ENCODE data around the gene GRIK5. TPM values are rescaled to one million over a fixed set of nuclear protein-coding genes. Genes with fewer than 3 reads are reported as not detected.
A peak's percentile ranks its signal among the peaks of the same experiment; 100 is the strongest.

Gene GRIK5
- total RNA-seq, 1 experiment from 2014 or later: 0.48 TPM

GRCh38 chr19:41995959-41996797, 73.8 kb downstream of the GRIK5 start:
- Mint-ChIP-seq H3K36me3 (ENCODE audit: insufficient read depth, unreplicated experiment) (peaks cover 4% of the 10 kb centered on the region), H3K4me3 (ENCODE audit: unreplicated experiment) (no peak overlapping the region), H3K27ac (ENCODE audit: unreplicated experiment) (no peak overlapping the region), H3K4me1 (ENCODE audit: low read depth, unreplicated experiment) (peaks cover 5% of the 10 kb centered on the region), H3K9me3 (ENCODE audit: unreplicated experiment) (no peaks in the 10 kb centered on the region), H3K27me3 (ENCODE audit: insufficient read depth, unreplicated experiment) (peaks cover 54% of the 10 kb centered on the region)
- peak in 1 of 2 experiments; percentile 23 for DNase-seq
- H3K4me1 ChIP-seq: peaks cover 6% of the 10 kb centered on the region
- no peaks in the 10 kb centered on the region for H3K9me3 ChIP-seq
- no peaks in the 10 kb centered on the region for H3K36me3 ChIP-seq (ENCODE audit: control insufficient read depth, insufficient read depth, low read length)
- POLR2A ChIA-PET: interaction anchor here (0.6 kb wide), 1 partner anchor 22 kb away, joined by 3 read pairs; no protein-coding TSS in a partner anchor
- CTCF ChIA-PET: interaction anchor here (1.0 kb wide), 1 partner anchor 39 kb away, joined by 3 read pairs; no protein-coding TSS in a partner anchor
- no peak overlapping the region for H3K4me3 ChIP-seq (ENCODE audit: low read depth, low read length)
- intact Hi-C loops (cut with micrococcal nuclease; ENCODE audit: unreplicated experiment): no loop called here
- no peak for TF ChIP-seq CTCF (IDR thresholded peaks at IDR 0.05; ENCODE audit: insufficient read depth in 1 of 2, low read depth in 1 of 2, low read length in 1 of 2, severe bottlenecking in 1 of 2, unreplicated experiment in 1 of 2)
- BruUV-seq (replicated peaks): no TSS peak
- peaks cover 6% of the 10 kb centered on the region for H3K27me3 ChIP-seq (replicated peaks; ENCODE audit: control insufficient read depth, insufficient read depth, low read length)

- no peak for DNase-seq
- Mint-ChIP-seq H3K9me3 (ENCODE audit: unreplicated experiment) (no peaks in the 10 kb centered on the region), H3K27me3 (ENCODE audit: insufficient read depth, unreplicated experiment) (peaks cover 48% of the 10 kb centered on the region), H3K27ac (ENCODE audit: unreplicated experiment) (no peak overlapping the region), H3K36me3 (ENCODE audit: insufficient read depth, unreplicated experiment) (peaks cover 4% of the 10 kb centered on the region), H3K4me1 (ENCODE audit: low read depth, unreplicated experiment) (peaks cover 5% of the 10 kb centered on the region), H3K4me3 (ENCODE audit: unreplicated experiment) (peak overlapping the region; percentile 3)
- no peak overlapping the region for H3K4me3 ChIP-seq (ENCODE audit: low read depth, low read length)
- no peaks in the 10 kb centered on the region for H3K36me3 ChIP-seq (ENCODE audit: control insufficient read depth, insufficient read depth, low read length)
- H3K27me3 ChIP-seq (replicated peaks; ENCODE audit: control insufficient read depth, insufficient read depth, low read length): peaks cover 6% of the 10 kb centered on the region
- CTCF ChIA-PET: no interaction called here
- POLR2A ChIA-PET: interaction anchor here (0.6 kb wide), 1 partner anchor 21 kb away, joined by 3 read pairs; no protein-coding TSS in a partner anchor
- H3K9me3 ChIP-seq: no peaks in the 10 kb centered on the region
- no peak for TF ChIP-seq CTCF (IDR thresholded peaks at IDR 0.05; ENCODE audit: insufficient read depth in 1 of 2, low read depth in 1 of 2, low read length in 1 of 2, severe bottlenecking in 1 of 2, unreplicated experiment in 1 of 2)
- no TSS peak for BruUV-seq (replicated peaks)
- peaks cover 6% of the 10 kb centered on the region for H3K4me1 ChIP-seq
- intact Hi-C loops (cut with micrococcal nuclease; ENCODE audit: unreplicated experiment): no loop called here
These were observed 74.7 kb downstream of the GRIK5 start for GRCh38 chr19:41994994-41995958.

GRCh38 chr19:41994521-41994971, 75.5 kb downstream of the GRIK5 start:
- intact Hi-C loops (cut with micrococcal nuclease; ENCODE audit: unreplicated experiment): no loop called here
- Histone ChIP-seq H3K27me3 (replicated peaks; ENCODE audit: control insufficient read depth, insufficient read depth, low read length) (peaks cover 6% of the 10 kb centered on the region), H3K9me3 (no peaks in the 10 kb centered on the region), H3K4me1 (peaks cover 6% of the 10 kb centered on the region), H3K4me3 (ENCODE audit: low read depth, low read length) (peak overlapping the region; percentile 42), H3K36me3 (ENCODE audit: control insufficient read depth, insufficient read depth, low read length) (no peaks in the 10 kb centered on the region)
- Mint-ChIP-seq H3K36me3 (ENCODE audit: insufficient read depth, unreplicated experiment) (peaks cover 4% of the 10 kb centered on the region), H3K27me3 (ENCODE audit: insufficient read depth, unreplicated experiment) (peaks cover 40% of the 10 kb centered on the region), H3K4me1 (ENCODE audit: low read depth, unreplicated experiment) (peaks cover 5% of the 10 kb centered on the region), H3K9me3 (ENCODE audit: unreplicated experiment) (no peaks in the 10 kb centered on the region), H3K27ac (ENCODE audit: unreplicated experiment) (no peak overlapping the region), H3K4me3 (ENCODE audit: unreplicated experiment) (peak overlapping the region; percentile 3)
- BruUV-seq (replicated peaks): no TSS peak
- DNase-seq: no peak
- no peak for TF ChIP-seq CTCF (IDR thresholded peaks at IDR 0.05; ENCODE audit: insufficient read depth in 1 of 2, low read depth in 1 of 2, low read length in 1 of 2, severe bottlenecking in 1 of 2, unreplicated experiment in 1 of 2)
- CTCF ChIA-PET: no interaction called here
- POLR2A ChIA-PET: no interaction called here
